Natural killer cell (primary cell): ENCODE data around the gene TXNDC16. TPM values are rescaled to one million over a fixed set of nuclear protein-coding genes. Genes with fewer than 3 reads are reported as not detected.
A peak's percentile ranks its signal among the peaks of the same experiment; 100 is the strongest.

ENCODE experiments used
- ATAC-seq, 3 donors: fragments of 150-1000 bp in 2 of 3; fragments of 200-7000 bp in 1 of 3; cut with Tn5 transposase; 1 replicate in 1 of 3; 2 replicates in 2 of 3; pipeline ENCODE4 v1.10.0; 2021; ENCODE audit warnings: mild to moderate bottlenecking in 2 of 3, moderate library complexity in 2 of 3
- DNase-seq, 2 donors: peaks; one replicate each; pipeline versions ENCODE4 v3.0.0 to v3.0.0-alpha.2; 2013 to 2021; ENCODE audit warnings: mixed read lengths in 1 of 2
- H3K27ac ChIP-seq: one replicate; pipeline ENCODE4 v1.5.1; 2013; ENCODE audit warnings: mild to moderate bottlenecking, low read length
- H3K27me3 ChIP-seq: one replicate; pipeline ENCODE4 v1.6.1; 2013; ENCODE audit warnings: low read length; ENCODE audit not compliant: control insufficient read depth, insufficient read depth
- H3K36me3 ChIP-seq: one replicate; pipeline ENCODE4 v1.6.1; 2013; ENCODE audit warnings: low read length; ENCODE audit not compliant: control insufficient read depth, insufficient read depth
- H3K4me1 ChIP-seq: one replicate; pipeline ENCODE4 v1.6.1; 2013; ENCODE audit warnings: low read length; ENCODE audit not compliant: control insufficient read depth, insufficient read depth
- H3K4me3 ChIP-seq: one replicate; pipeline ENCODE4 v1.5.1; 2013; ENCODE audit warnings: low read length
- H3K9me3 ChIP-seq: one replicate; pipeline ENCODE4 v1.6.1; 2013; ENCODE audit warnings: low read length; ENCODE audit not compliant: control insufficient read depth, insufficient read depth
- H3K27ac Mint-ChIP-seq, 2 donors: one replicate each; pipeline ENCODE4 v1.8.0; 2022; ENCODE audit warnings: mild to moderate bottlenecking in 2 of 2, mixed read lengths in 2 of 2, moderate library complexity in 1 of 2
- H3K27me3 Mint-ChIP-seq, 2 donors: one replicate each; pipeline ENCODE4 v1.8.0; 2022; ENCODE audit warnings: low read depth in 2 of 2, mixed read lengths in 2 of 2
- H3K36me3 Mint-ChIP-seq: one replicate; pipeline ENCODE4 v1.8.0; 2022; ENCODE audit warnings: mixed read lengths
- H3K4me1 Mint-ChIP-seq, 2 donors: one replicate each; pipeline ENCODE4 v1.8.0; 2022; ENCODE audit warnings: mixed read lengths in 2 of 2
- H3K4me3 Mint-ChIP-seq: one replicate; pipeline ENCODE4 v1.8.0; 2022; ENCODE audit warnings: mild to moderate bottlenecking, moderate library complexity, mixed read lengths
- H3K9me3 Mint-ChIP-seq, 2 donors: one replicate each; pipeline ENCODE4 v1.8.0; 2022; ENCODE audit warnings: mixed read lengths in 2 of 2
- WGBS: methylation state at CpG from one replicate; pipeline ENCODE4 v1.1.7; 2013; ENCODE audit warnings: missing lambda C conversion rate; ENCODE audit not compliant: insufficient coverage; 5-methylcytosine and 5-hydroxymethylcytosine counted together
- intact Hi-C: fragments of 100-400 bp; cut with micrococcal nuclease; formaldehyde crosslinking; loops from one replicate; pipeline ENCODE4 v1.14.2; 2022
- total RNA-seq, 4 donors: library from RNA; stranded (reverse); fragments of 120-200 nt in 1 of 4; gene quantifications; one replicate each; pipeline versions ENCODE4 v1.2.3 to v1.2.4, GENCODE V29; 2013 to 2022
- TF ChIP-seq, protein P1 (sequence below): fragments of 200-600 bp; IDR thresholded peaks from one replicate; pipeline ENCODE4 v1.8.0; 2022; ENCODE audit warnings: antibody characterized with exemption

The TXNDC16 gene
- total RNA-seq, 3 donors from 2014 or later (not counting 1 experiment from before 2014, with no cell fraction given) = 16.5 to 22.0 (median 20.7) TPM

DNA sequence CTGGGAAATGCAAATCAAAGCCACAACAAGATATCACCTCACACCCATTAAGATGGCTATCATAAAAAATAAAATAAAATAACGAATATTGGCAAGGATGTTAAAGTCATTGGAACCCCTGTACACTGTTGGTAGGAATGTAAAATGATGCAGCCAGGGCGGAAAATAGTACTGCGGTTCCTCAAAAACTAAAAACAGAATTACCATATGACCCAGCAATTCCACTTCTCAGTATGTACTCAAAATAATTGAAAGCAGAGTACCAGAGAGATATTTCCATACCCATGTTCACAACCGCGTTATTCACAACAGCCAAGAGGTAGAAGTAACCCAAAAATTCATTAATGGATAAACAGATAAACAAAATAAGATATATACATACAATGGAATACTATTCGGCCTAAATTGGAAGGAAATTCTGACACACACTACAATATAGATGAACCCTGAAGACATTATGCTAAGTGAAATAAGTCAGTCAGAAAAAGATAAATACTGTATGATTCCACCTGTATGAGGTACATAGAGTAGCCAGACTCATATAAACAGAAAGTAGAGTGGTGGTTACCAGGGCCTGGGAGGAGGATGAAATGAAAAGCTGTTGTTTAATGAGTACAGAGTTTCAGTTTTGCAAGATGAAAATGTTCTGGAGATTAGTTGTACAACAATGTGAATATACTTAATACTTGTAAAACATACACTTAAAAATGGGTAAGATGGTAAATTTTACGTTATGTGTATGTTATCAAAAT lies 84.6 kb downstream of the TXNDC16 start:
- H3K9me3 Mint-ChIP-seq = no peaks in the 10 kb centered on the region
- intact Hi-C loops = no loop called here
- Histone ChIP-seq H3K9me3 (no peaks in the 10 kb centered on the region), H3K36me3 (no peaks in the 10 kb centered on the region), H3K4me1 (no peaks in the 10 kb centered on the region), H3K4me3 (no peak overlapping the region), H3K27ac (no peak overlapping the region), H3K27me3 (no peaks in the 10 kb centered on the region)
- no peak for DNase-seq
- ATAC-seq = no peak
- H3K27me3 Mint-ChIP-seq = no peaks in the 10 kb centered on the region
- H3K4me3 Mint-ChIP-seq = no peak overlapping the region
- WGBS = 94% methylated on average over 2 of the region's 7 CpGs
- H3K27ac Mint-ChIP-seq = peak overlapping the region in 1 of 2 donors; percentile 13
- no peaks in the 10 kb centered on the region for H3K36me3 Mint-ChIP-seq
- no peaks in the 10 kb centered on the region for H3K4me1 Mint-ChIP-seq
- TF ChIP-seq, protein P1, sequence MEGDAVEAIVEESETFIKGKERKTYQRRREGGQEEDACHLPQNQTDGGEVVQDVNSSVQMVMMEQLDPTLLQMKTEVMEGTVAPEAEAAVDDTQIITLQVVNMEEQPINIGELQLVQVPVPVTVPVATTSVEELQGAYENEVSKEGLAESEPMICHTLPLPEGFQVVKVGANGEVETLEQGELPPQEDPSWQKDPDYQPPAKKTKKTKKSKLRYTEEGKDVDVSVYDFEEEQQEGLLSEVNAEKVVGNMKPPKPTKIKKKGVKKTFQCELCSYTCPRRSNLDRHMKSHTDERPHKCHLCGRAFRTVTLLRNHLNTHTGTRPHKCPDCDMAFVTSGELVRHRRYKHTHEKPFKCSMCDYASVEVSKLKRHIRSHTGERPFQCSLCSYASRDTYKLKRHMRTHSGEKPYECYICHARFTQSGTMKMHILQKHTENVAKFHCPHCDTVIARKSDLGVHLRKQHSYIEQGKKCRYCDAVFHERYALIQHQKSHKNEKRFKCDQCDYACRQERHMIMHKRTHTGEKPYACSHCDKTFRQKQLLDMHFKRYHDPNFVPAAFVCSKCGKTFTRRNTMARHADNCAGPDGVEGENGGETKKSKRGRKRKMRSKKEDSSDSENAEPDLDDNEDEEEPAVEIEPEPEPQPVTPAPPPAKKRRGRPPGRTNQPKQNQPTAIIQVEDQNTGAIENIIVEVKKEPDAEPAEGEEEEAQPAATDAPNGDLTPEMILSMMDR = no peak

DNA sequence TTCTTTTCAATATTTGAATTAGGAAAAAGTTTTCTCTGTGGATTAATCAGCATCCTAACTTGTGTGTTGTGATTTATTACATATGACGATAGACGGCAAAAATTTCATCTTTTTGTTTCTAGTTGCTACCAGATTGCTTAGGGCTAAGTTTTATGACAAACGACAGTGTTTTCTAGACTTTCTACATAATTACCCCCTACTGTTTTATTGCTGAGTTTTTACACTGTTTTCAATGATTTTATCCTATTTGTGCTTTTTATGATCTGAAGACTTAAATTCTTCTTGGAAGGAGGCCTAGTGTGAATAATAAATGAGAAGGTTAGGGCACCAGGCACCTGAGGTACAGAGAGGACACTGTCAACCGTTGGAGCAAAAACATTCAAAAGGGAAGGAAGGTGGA lies 88.1 kb downstream of the TXNDC16 start:
- H3K4me1 ChIP-seq = no peaks in the 10 kb centered on the region
- peaks cover 8% of the 10 kb centered on the region for H3K9me3 ChIP-seq
- WGBS = 100% methylated on average over 1 of the region's 4 CpGs
- H3K4me3 Mint-ChIP-seq = no peak overlapping the region
- no peaks in the 10 kb centered on the region for H3K27me3 Mint-ChIP-seq
- H3K4me1 Mint-ChIP-seq = no peaks in the 10 kb centered on the region
- no peaks in the 10 kb centered on the region for H3K27me3 ChIP-seq
- intact Hi-C loops = no loop called here
- no peaks in the 10 kb centered on the region for H3K9me3 Mint-ChIP-seq
- H3K27ac Mint-ChIP-seq = no peak overlapping the region
- no peaks in the 10 kb centered on the region for H3K36me3 Mint-ChIP-seq
- no peak overlapping the region for H3K4me3 ChIP-seq
- TF ChIP-seq, protein P1 = no peak
- DNase-seq (no peak), ATAC-seq (no peak)
- H3K27ac ChIP-seq = no peak overlapping the region
- no peaks in the 10 kb centered on the region for H3K36me3 ChIP-seq

DNA sequence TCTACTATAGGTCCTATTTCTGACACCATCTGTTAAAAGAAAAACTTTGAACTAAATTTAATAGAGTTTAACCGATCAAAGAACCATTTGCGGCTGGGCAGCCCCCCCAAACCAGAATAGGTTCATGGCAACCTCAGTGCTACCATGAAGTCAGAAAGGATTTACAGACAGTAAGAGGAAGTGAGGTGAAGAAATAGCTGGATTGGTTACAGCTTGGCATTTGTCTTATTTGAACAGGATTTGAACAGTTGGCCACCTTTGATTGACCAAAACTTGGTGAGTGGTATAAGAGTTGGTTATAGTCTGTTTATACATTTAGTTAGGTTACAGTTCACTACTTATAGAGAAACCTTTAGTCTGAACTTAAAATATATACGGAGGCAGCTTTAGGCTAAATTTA lies 88.9 kb downstream of the TXNDC16 start:
- H3K36me3 Mint-ChIP-seq = no peaks in the 10 kb centered on the region
- intact Hi-C loops = no loop called here
- WGBS = 50% methylated on average over 2 of the region's 3 CpGs

More for the DNA sequence above, 88.9 kb downstream of the TXNDC16 start:
- Histone ChIP-seq H3K36me3 (no peaks in the 10 kb centered on the region), H3K27me3 (no peaks in the 10 kb centered on the region), H3K4me3 (no peak overlapping the region), H3K9me3 (peaks cover 8% of the 10 kb centered on the region), H3K4me1 (no peaks in the 10 kb centered on the region), H3K27ac (no peak overlapping the region)
- TF ChIP-seq, protein P1 = no peak
- Mint-ChIP-seq H3K9me3 (no peaks in the 10 kb centered on the region), H3K4me3 (no peak overlapping the region), H3K27me3 (no peaks in the 10 kb centered on the region), H3K4me1 (no peaks in the 10 kb centered on the region), H3K27ac (no peak overlapping the region)
- ATAC-seq (no peak), DNase-seq (no peak)
